ENCODE data around the gene CRTAP.

- no peak for TF ChIP-seq CTCF (IDR thresholded peaks at IDR 0.05)
- no peak for TF ChIP-seq EZH2phosphoT487 (IDR thresholded peaks at IDR 0.05)
- TF ChIP-seq EZH2 (IDR thresholded peaks at IDR 0.05): no peak
Observed at GRCh38 chr3:33117461-33117860, 3.6 kb downstream of the CRTAP start.

All from neural progenitor cell (in vitro differentiated cells).